GM20000 (cell line): ENCODE measurements around the gene WDR6.
"Not testable (repeated sequence)": the region's sequence is repeated elsewhere in the genome, so short reads cannot be mapped to it uniquely, and the experiment has no call there.

Experiments
- DNase-seq: peaks from one replicate; pipeline ENCODE4 v3.0.0; 2012; ENCODE audit warnings: low spot score
- TF ChIP-seq, protein P1 (sequence below): IDR thresholded peaks from 2 replicates; pipeline ENCODE4 v1.5.1; 2012; ENCODE audit warnings: mild to moderate bottlenecking, control low read depth; ENCODE audit errors: extremely low read depth, missing control alignments

The WDR6 gene

GRCh38 chr3:49001155-49001554 is 6.0 kb upstream of the WDR6 start:
- DNase-seq = no peak
- TF ChIP-seq, protein P1, sequence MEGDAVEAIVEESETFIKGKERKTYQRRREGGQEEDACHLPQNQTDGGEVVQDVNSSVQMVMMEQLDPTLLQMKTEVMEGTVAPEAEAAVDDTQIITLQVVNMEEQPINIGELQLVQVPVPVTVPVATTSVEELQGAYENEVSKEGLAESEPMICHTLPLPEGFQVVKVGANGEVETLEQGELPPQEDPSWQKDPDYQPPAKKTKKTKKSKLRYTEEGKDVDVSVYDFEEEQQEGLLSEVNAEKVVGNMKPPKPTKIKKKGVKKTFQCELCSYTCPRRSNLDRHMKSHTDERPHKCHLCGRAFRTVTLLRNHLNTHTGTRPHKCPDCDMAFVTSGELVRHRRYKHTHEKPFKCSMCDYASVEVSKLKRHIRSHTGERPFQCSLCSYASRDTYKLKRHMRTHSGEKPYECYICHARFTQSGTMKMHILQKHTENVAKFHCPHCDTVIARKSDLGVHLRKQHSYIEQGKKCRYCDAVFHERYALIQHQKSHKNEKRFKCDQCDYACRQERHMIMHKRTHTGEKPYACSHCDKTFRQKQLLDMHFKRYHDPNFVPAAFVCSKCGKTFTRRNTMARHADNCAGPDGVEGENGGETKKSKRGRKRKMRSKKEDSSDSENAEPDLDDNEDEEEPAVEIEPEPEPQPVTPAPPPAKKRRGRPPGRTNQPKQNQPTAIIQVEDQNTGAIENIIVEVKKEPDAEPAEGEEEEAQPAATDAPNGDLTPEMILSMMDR = no peak

GRCh38 chr3:49004352-49005302 is 2.6 kb upstream of the WDR6 start:
- TF ChIP-seq, protein P1 = no peak
- no peak for DNase-seq

DNA sequence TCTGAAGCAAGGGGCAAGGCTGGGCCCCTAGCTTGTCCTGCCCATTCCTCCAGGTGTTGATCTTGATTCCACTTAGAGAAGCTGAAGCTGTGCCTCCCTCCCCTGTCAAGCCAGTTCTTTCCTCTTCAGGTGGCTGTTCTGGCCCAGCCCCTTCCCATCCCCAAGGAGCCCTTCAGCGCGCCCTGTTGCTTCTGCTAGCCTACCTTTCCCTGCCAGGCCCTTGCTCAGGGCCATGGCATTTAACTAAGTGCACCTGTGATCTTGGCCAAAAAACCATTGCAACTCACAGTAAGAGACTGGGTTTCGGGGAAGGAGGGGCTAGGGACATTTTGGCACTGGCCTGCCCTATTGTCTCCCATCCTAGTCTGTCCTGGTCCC is 1.9 kb upstream of the WDR6 start:
- no peak for DNase-seq
- TF ChIP-seq, protein P1 = no peak

GRCh38 chr3:49005998-49006397 is 1.2 kb upstream of the WDR6 start:
- TF ChIP-seq, protein P1 = no peak
- DNase-seq = no peak

DNA sequence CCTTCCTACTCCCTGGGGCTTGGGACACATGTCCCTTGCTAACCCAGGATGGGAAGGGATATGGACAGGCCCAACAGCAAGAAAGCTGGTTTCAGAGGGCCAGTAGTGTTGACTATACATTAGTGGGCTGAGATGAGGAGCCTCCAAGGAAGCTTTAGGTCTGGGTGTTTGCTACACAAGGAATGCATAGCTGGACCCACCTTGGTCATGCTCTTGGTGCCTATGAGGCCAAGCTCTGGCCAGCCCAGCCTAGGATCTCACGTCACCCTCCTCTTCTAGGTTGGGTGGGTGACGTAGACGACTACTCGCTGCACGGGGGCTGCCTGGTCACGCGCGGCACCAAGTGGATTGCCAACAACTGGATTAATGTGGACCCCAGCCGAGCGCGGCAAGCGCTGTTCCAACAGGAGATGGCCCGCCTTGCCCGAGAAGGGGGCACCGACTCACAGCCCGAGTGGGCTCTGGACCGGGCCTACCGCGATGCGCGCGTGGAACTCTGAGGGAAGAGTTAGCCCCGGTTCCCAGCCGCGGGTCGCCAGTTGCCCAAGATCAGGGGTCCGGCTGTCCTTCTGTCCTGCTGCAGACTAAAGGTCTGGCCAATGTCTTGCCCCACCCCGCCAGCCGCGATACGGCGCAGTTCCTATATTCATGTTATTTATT is 653 bp upstream of the WDR6 start:
- TF ChIP-seq, protein P1 = no peak
- no peak for DNase-seq

DNA sequence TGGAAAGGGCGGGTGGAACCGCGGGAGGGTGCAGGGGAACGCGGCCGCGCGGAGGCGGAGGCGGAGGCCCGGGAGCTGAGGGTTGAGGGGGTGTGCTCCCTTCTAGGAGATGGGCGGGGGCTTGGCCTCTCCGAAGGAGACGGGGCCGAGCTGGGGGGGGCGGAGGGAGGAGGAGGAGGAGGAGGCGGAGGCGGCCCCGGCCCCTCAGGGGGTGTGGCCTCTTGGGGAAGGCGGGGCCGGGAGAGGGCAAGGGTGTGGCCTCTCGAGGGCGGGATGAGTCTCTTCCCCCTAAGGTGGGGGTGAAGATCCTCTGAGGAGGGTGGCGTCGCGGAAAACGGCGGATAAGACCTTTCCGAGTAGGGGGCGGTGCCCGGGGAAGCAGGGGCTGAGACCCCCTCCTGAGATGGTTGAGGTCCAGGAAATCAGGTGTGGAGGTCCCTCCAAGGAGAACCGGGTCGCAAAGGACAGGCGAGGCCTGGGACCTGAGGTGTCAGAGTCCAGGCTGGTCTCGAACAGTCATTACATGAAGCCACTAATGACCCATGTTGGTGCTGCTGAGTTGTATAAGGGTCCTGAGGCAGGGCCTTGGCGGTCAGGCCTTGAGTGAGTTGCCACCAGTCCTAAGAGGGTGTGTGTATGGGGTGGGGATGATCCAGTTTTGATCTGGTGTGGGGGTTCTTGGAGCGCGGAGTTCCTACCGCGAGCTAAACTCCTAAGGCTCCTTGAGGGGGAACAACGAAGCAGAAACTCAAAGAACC is 759 bp downstream of the WDR6 start:
- TF ChIP-seq, protein P1 = no peak
- DNase-seq = peak; percentile 87

- DNase-seq = not testable (repeated sequence)
Measured at GRCh38 chr3:49008627-49009026, 1.4 kb downstream of the WDR6 start.
